ENCODE data around the gene NAV2.

NAV2 gene

GRCh38 chr11:19868871-19869270 is 156.2 kb downstream of the NAV2 start:
- H3K4me1 ChIP-seq (ENCODE audit: control insufficient read depth, insufficient read depth, low read length): peaks cover 14% of the 10 kb centered on the region
- DNase-seq (ENCODE audit: low read depth, low spot score): no peak
- H3K9me3 ChIP-seq (ENCODE audit: control insufficient read depth, insufficient read depth, low read length): no peaks in the 10 kb centered on the region
- no CpG with 5 or more reads among the region's 2 CpGs for WGBS (ENCODE audit: insufficient coverage, insufficient read length)
- no peak overlapping the region for H3K27ac ChIP-seq (ENCODE audit: low read length)
- H3K27me3 ChIP-seq (ENCODE audit: control insufficient read depth, insufficient read depth, low read length): no peaks in the 10 kb centered on the region
- peaks cover 2% of the 10 kb centered on the region; the same call in 1 of the 2 replicates for H3K36me3 ChIP-seq (ENCODE audit: control insufficient read depth, insufficient read depth, low read length)
- no peak overlapping the region for H3K4me3 ChIP-seq (ENCODE audit: low read length)

- H3K27me3 ChIP-seq (ENCODE audit: control insufficient read depth, insufficient read depth, low read length): no peaks in the 10 kb centered on the region
- DNase-seq (ENCODE audit: low read depth, low spot score): no peak
- no peak overlapping the region for H3K4me3 ChIP-seq (ENCODE audit: low read length)
- H3K9me3 ChIP-seq (ENCODE audit: control insufficient read depth, insufficient read depth, low read length): no peaks in the 10 kb centered on the region
- peaks cover 2% of the 10 kb centered on the region; the same call in 1 of the 2 replicates for H3K36me3 ChIP-seq (ENCODE audit: control insufficient read depth, insufficient read depth, low read length)
- WGBS (ENCODE audit: insufficient coverage, insufficient read length): no CpG with 5 or more reads among the region's 2 CpGs
- no peak overlapping the region for H3K27ac ChIP-seq (ENCODE audit: low read length)
- peaks cover 12% of the 10 kb centered on the region for H3K4me1 ChIP-seq (ENCODE audit: control insufficient read depth, insufficient read depth, low read length)
Measured at GRCh38 chr11:19869466-19869865, 156.8 kb downstream of the NAV2 start.

- Histone ChIP-seq H3K4me3 (ENCODE audit: low read length) (no peak overlapping the region), H3K27ac (ENCODE audit: low read length) (no peak overlapping the region), H3K36me3 (ENCODE audit: control insufficient read depth, insufficient read depth, low read length) (peaks cover 2% of the 10 kb centered on the region; the same call in 1 of the 2 replicates), H3K9me3 (ENCODE audit: control insufficient read depth, insufficient read depth, low read length) (no peaks in the 10 kb centered on the region), H3K4me1 (ENCODE audit: control insufficient read depth, insufficient read depth, low read length) (peaks cover 10% of the 10 kb centered on the region), H3K27me3 (ENCODE audit: control insufficient read depth, insufficient read depth, low read length) (no peaks in the 10 kb centered on the region)
- WGBS (ENCODE audit: insufficient coverage, insufficient read length): no CpG with 5 or more reads among the region's 9 CpGs
- DNase-seq (ENCODE audit: low read depth, low spot score): no peak
Measured at GRCh38 chr11:19869946-19870589, 157.4 kb downstream of the NAV2 start.

- no CpG with 5 or more reads among the region's 8 CpGs for WGBS (ENCODE audit: insufficient coverage, insufficient read length)
- H3K27me3 ChIP-seq (ENCODE audit: control insufficient read depth, insufficient read depth, low read length): no peaks in the 10 kb centered on the region
- no peak overlapping the region for H3K27ac ChIP-seq (ENCODE audit: low read length)
- peaks cover 10% of the 10 kb centered on the region for H3K4me1 ChIP-seq (ENCODE audit: control insufficient read depth, insufficient read depth, low read length)
- no peaks in the 10 kb centered on the region for H3K9me3 ChIP-seq (ENCODE audit: control insufficient read depth, insufficient read depth, low read length)
- no peak for DNase-seq (ENCODE audit: low read depth, low spot score)
- peaks cover 2% of the 10 kb centered on the region; the same call in 1 of the 2 replicates for H3K36me3 ChIP-seq (ENCODE audit: control insufficient read depth, insufficient read depth, low read length)
- no peak overlapping the region for H3K4me3 ChIP-seq (ENCODE audit: low read length)
Measured at GRCh38 chr11:19871531-19871930, 158.9 kb downstream of the NAV2 start.

- Histone ChIP-seq H3K36me3 (ENCODE audit: control insufficient read depth, insufficient read depth, low read length) (peaks cover 2% of the 10 kb centered on the region; the same call in 1 of the 2 replicates), H3K27me3 (ENCODE audit: control insufficient read depth, insufficient read depth, low read length) (no peaks in the 10 kb centered on the region), H3K27ac (ENCODE audit: low read length) (no peak overlapping the region), H3K4me3 (ENCODE audit: low read length) (no peak overlapping the region), H3K9me3 (ENCODE audit: control insufficient read depth, insufficient read depth, low read length) (no peaks in the 10 kb centered on the region), H3K4me1 (ENCODE audit: control insufficient read depth, insufficient read depth, low read length) (peaks cover 10% of the 10 kb centered on the region)
- no peak for DNase-seq (ENCODE audit: low read depth, low spot score)
- no CpG with 5 or more reads among the region's 4 CpGs for WGBS (ENCODE audit: insufficient coverage, insufficient read length)
Measured at GRCh38 chr11:19872512-19873145, 160.0 kb downstream of the NAV2 start.

GRCh38 chr11:19873730-19874129 is 161.1 kb downstream of the NAV2 start:
- no peaks in the 10 kb centered on the region for H3K9me3 ChIP-seq (ENCODE audit: control insufficient read depth, insufficient read depth, low read length)
- peaks cover 2% of the 10 kb centered on the region; the same call in 1 of the 2 replicates for H3K36me3 ChIP-seq (ENCODE audit: control insufficient read depth, insufficient read depth, low read length)
- no peak for DNase-seq (ENCODE audit: low read depth, low spot score)
- WGBS (ENCODE audit: insufficient coverage, insufficient read length): no CpG with 5 or more reads among the region's 1 CpG
- H3K27me3 ChIP-seq (ENCODE audit: control insufficient read depth, insufficient read depth, low read length): no peaks in the 10 kb centered on the region
- no peak overlapping the region for H3K27ac ChIP-seq (ENCODE audit: low read length)
- no peak overlapping the region for H3K4me3 ChIP-seq (ENCODE audit: low read length)
- peaks cover 10% of the 10 kb centered on the region for H3K4me1 ChIP-seq (ENCODE audit: control insufficient read depth, insufficient read depth, low read length)

- Histone ChIP-seq H3K4me3 (ENCODE audit: low read length) (no peak overlapping the region), H3K9me3 (ENCODE audit: control insufficient read depth, insufficient read depth, low read length) (no peaks in the 10 kb centered on the region), H3K36me3 (ENCODE audit: control insufficient read depth, insufficient read depth, low read length) (peaks cover 2% of the 10 kb centered on the region; the same call in 1 of the 2 replicates), H3K27me3 (ENCODE audit: control insufficient read depth, insufficient read depth, low read length) (no peaks in the 10 kb centered on the region), H3K27ac (ENCODE audit: low read length) (no peak overlapping the region), H3K4me1 (ENCODE audit: control insufficient read depth, insufficient read depth, low read length) (peaks cover 10% of the 10 kb centered on the region)
- DNase-seq (ENCODE audit: low read depth, low spot score): no peak
Measured at GRCh38 chr11:19874266-19874665, 161.6 kb downstream of the NAV2 start.

- no peaks in the 10 kb centered on the region for H3K9me3 ChIP-seq (ENCODE audit: control insufficient read depth, insufficient read depth, low read length)
- no peak overlapping the region for H3K27ac ChIP-seq (ENCODE audit: low read length)
- H3K36me3 ChIP-seq (ENCODE audit: control insufficient read depth, insufficient read depth, low read length): no peaks in the 10 kb centered on the region
- peaks cover 4% of the 10 kb centered on the region for H3K4me1 ChIP-seq (ENCODE audit: control insufficient read depth, insufficient read depth, low read length)
- no CpG with 5 or more reads among the region's 1 CpG for WGBS (ENCODE audit: insufficient coverage, insufficient read length)
- no peaks in the 10 kb centered on the region for H3K27me3 ChIP-seq (ENCODE audit: control insufficient read depth, insufficient read depth, low read length)
- DNase-seq (ENCODE audit: low read depth, low spot score): no peak
- H3K4me3 ChIP-seq (ENCODE audit: low read length): no peak overlapping the region
Measured at GRCh38 chr11:19876750-19877149, 164.1 kb downstream of the NAV2 start.

GRCh38 chr11:19878520-19878919 is 165.9 kb downstream of the NAV2 start:
- H3K36me3 ChIP-seq (ENCODE audit: control insufficient read depth, insufficient read depth, low read length): no peaks in the 10 kb centered on the region
- H3K27ac ChIP-seq (ENCODE audit: low read length): no peak overlapping the region
- WGBS (ENCODE audit: insufficient coverage, insufficient read length): no CpG with 5 or more reads among the region's 6 CpGs

GRCh38 chr11:19879307-19880087 is 166.9 kb downstream of the NAV2 start:
- Histone ChIP-seq H3K4me1 (ENCODE audit: control insufficient read depth, insufficient read depth, low read length) (no peaks in the 10 kb centered on the region), H3K27ac (ENCODE audit: low read length) (no peak overlapping the region), H3K4me3 (ENCODE audit: low read length) (no peak overlapping the region), H3K36me3 (ENCODE audit: control insufficient read depth, insufficient read depth, low read length) (no peaks in the 10 kb centered on the region), H3K27me3 (ENCODE audit: control insufficient read depth, insufficient read depth, low read length) (no peaks in the 10 kb centered on the region), H3K9me3 (ENCODE audit: control insufficient read depth, insufficient read depth, low read length) (no peaks in the 10 kb centered on the region)
- WGBS (ENCODE audit: insufficient coverage, insufficient read length): no CpG with 5 or more reads among the region's 16 CpGs
- no peak for DNase-seq (ENCODE audit: low read depth, low spot score)

More at GRCh38 chr11:19878520-19878919, 165.9 kb downstream of the NAV2 start:
- no peaks in the 10 kb centered on the region for H3K27me3 ChIP-seq (ENCODE audit: control insufficient read depth, insufficient read depth, low read length)
- H3K4me3 ChIP-seq (ENCODE audit: low read length): no peak overlapping the region
- DNase-seq (ENCODE audit: low read depth, low spot score): no peak
- H3K4me1 ChIP-seq (ENCODE audit: control insufficient read depth, insufficient read depth, low read length): no peaks in the 10 kb centered on the region
- H3K9me3 ChIP-seq (ENCODE audit: control insufficient read depth, insufficient read depth, low read length): no peaks in the 10 kb centered on the region
